Fibroblast of the aortic adventitia (primary cell): Measurements from ENCODE around the gene S100A10. TPM values are rescaled to one million over a fixed set of nuclear protein-coding genes. Genes with fewer than 3 reads are reported as not detected.

Experiments
- total RNA-seq: library from RNA; depleted of rRNA; stranded (reverse); fragments of >200 nt; gene quantifications from 2 replicates; pipeline ENCODE4 v1.2.3, GENCODE V29; 2012; ENCODE audit warnings: low replicate concordance

Gene S100A10
- total RNA-seq, 1 donor, result 340 TPM

Other genes with a start within 250 kb of the S100A10 start
- 57.6 and 120 TPM in 2 replicates for gene MRPL9, start 230.4 kb downstream of the S100A10 start, total RNA-seq
- gene TDRKH, start 203.4 kb downstream of the S100A10 start, total RNA-seq, result 1.6 and 2.1 TPM in 2 replicates
- gene LINGO4, start 188.4 kb downstream of the S100A10 start, total RNA-seq, result not detected in 2 replicates
- not detected in 2 replicates for gene RORC, start 162.1 kb downstream of the S100A10 start, total RNA-seq
- gene C2CD4D, start 154.0 kb downstream of the S100A10 start, total RNA-seq, result not detected in 2 replicates
- gene THEM5, start 140.1 kb downstream of the S100A10 start, total RNA-seq, result not detected in 2 replicates
- 6.3 and 18.3 TPM in 2 replicates for gene THEM4, start 84.3 kb downstream of the S100A10 start, total RNA-seq
- gene S100A11, start 43.1 kb upstream of the S100A10 start, total RNA-seq, result 28.9 and 381 TPM in 2 replicates
- not detected in 2 replicates for gene TCHHL1, start 95.2 kb upstream of the S100A10 start, total RNA-seq
- gene TCHH, start 121.6 kb upstream of the S100A10 start, total RNA-seq, result 0.09 TPM in 1 of 2 replicates, not detected in the other
- not detected in 2 replicates for gene RPTN, start 165.4 kb upstream of the S100A10 start, total RNA-seq
- not detected in 2 replicates for gene HRNR, start 230.3 kb upstream of the S100A10 start, total RNA-seq